ENCODE measurements around the gene NDUFS1.

DNA sequence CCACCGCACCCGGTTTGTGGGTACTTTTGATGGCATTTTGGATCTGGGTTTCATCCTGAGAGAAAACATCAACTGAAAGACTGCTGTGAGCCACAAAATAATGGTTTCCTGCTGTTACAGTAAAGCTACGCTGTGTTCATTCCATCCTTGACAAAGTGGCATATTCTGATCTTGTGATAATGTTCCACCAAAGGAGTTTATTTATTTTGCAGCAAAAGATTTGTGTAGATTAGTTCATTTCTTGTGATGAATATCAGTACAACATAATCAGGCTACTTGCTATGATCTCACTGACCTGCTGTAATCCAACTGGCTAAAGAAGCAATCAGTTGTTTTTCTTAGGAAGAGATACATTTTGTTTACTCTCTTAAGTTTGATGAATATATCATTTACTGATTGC is 45.5 kb upstream of the NDUFS1 start:
- no peak for TF ChIP-seq ZFP3 (CRISPR knock-in tag; IDR thresholded peaks at IDR 0.05)
- TF ChIP-seq CREB5 (CRISPR knock-in tag; IDR thresholded peaks at IDR 0.05; ENCODE audit: low read depth): no peak
- TF ChIP-seq ESRRG (CRISPR knock-in tag; IDR thresholded peaks at IDR 0.05): no peak
- TF ChIP-seq TOX (CRISPR knock-in tag; IDR thresholded peaks at IDR 0.05; ENCODE audit: borderline replicate concordance): no peak
- no peak for TF ChIP-seq PATZ1 (CRISPR knock-in tag; IDR thresholded peaks at IDR 0.05; ENCODE audit: borderline replicate concordance)
- no peak for TF ChIP-seq OSR1 (CRISPR knock-in tag; IDR thresholded peaks at IDR 0.05)
- TF ChIP-seq SNAI2 (CRISPR knock-in tag; IDR thresholded peaks at IDR 0.05): no peak
- TF ChIP-seq ZFP30 (CRISPR knock-in tag; IDR thresholded peaks at IDR 0.05): no peak
- no peak for TF ChIP-seq BACH2 (CRISPR knock-in tag; IDR thresholded peaks at IDR 0.05; ENCODE audit: borderline replicate concordance)
- TF ChIP-seq ISL1 (CRISPR knock-in tag; IDR thresholded peaks at IDR 0.05): no peak
- TF ChIP-seq ZNF8 (CRISPR knock-in tag; IDR thresholded peaks at IDR 0.05): no peak
- TF ChIP-seq ZNF565 (CRISPR knock-in tag; conservative IDR thresholded peaks at IDR 0.05; ENCODE audit: low read depth): no peak
- no peak for TF ChIP-seq TSHZ2 (CRISPR knock-in tag; IDR thresholded peaks at IDR 0.05)
